Mucosa of descending colon (tissue), 3 donors: ENCODE data around the gene CNOT6. TPM values are rescaled to one million over a fixed set of nuclear protein-coding genes. Genes with fewer than 3 reads are reported as not detected.

Experiments
- ATAC-seq: fragments of 200-7000 bp; cut with Tn5 transposase; one replicate; pipeline ENCODE4 v1.9.1; 2020; ENCODE audit warnings: mild to moderate bottlenecking, moderate library complexity
- DNase-seq, 3 donors: peaks; one replicate each; pipeline ENCODE4 v3.0.0-alpha.2; 2020
- H3K36me3 ChIP-seq: fragments of 200-600 bp; one replicate; pipeline ENCODE4 v1.8.0; 2021; ENCODE audit warnings: low read depth, mild to moderate bottlenecking
- H3K4me1 ChIP-seq: fragments of 200-600 bp; one replicate; pipeline ENCODE4 v1.8.0; 2021; ENCODE audit warnings: low read depth, mild to moderate bottlenecking
- H3K4me3 ChIP-seq: fragments of 200-600 bp; one replicate; pipeline ENCODE4 v1.8.0; 2021; ENCODE audit warnings: mild to moderate bottlenecking
- H3K9me3 ChIP-seq: fragments of 200-600 bp; one replicate; pipeline ENCODE4 v1.8.0; 2021; ENCODE audit warnings: mild to moderate bottlenecking
- intact Hi-C, 2 donors: fragments of 100-400 bp; cut with DNase I in 1 of 2; cut with micrococcal nuclease in 1 of 2; formaldehyde crosslinking; loops; one replicate each; pipeline versions ENCODE4 v1.11.0 to v1.11.1; 2022; cut with DNase I, micrococcal nuclease
- total RNA-seq, 3 donors: library from RNA; stranded (reverse); fragmentation: NEBNext Ultra II Directional in 2 of 3; extraction: Animal tissue kit (Norgen Biotek cat#: 25700) in 2 of 3; gene quantifications; one replicate each; pipeline versions ENCODE4 v1.2.1 to v1.2.4, GENCODE V29; 2021 to 2023
- TF ChIP-seq, protein P1 (sequence below): fragments of 200-600 bp; IDR thresholded peaks from one replicate; pipeline ENCODE4 v1.8.0; 2022; ENCODE audit warnings: antibody characterized with exemption, mild to moderate bottlenecking
- donor health status: DM: no; HTN: no; CAD: no; lungs with moderate emphysema.
- donor health status: DM: no; HTN: no; CAD: no.
- donor health status: DM: no; HTN: yes; CAD: no.

Gene CNOT6
- total RNA-seq, 3 donors from 2014 or later, result 20.9 to 33.7 (median 25.2) TPM

GRCh38 chr5:180605554-180606214 is 111.5 kb downstream of the CNOT6 start:
- TF ChIP-seq, protein P1, sequence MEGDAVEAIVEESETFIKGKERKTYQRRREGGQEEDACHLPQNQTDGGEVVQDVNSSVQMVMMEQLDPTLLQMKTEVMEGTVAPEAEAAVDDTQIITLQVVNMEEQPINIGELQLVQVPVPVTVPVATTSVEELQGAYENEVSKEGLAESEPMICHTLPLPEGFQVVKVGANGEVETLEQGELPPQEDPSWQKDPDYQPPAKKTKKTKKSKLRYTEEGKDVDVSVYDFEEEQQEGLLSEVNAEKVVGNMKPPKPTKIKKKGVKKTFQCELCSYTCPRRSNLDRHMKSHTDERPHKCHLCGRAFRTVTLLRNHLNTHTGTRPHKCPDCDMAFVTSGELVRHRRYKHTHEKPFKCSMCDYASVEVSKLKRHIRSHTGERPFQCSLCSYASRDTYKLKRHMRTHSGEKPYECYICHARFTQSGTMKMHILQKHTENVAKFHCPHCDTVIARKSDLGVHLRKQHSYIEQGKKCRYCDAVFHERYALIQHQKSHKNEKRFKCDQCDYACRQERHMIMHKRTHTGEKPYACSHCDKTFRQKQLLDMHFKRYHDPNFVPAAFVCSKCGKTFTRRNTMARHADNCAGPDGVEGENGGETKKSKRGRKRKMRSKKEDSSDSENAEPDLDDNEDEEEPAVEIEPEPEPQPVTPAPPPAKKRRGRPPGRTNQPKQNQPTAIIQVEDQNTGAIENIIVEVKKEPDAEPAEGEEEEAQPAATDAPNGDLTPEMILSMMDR, result peak; percentile 58
- Histone ChIP-seq H3K4me1 (no peaks in the 10 kb centered on the region), H3K36me3 (no peaks in the 10 kb centered on the region), H3K4me3 (no peak overlapping the region), H3K9me3 (no peaks in the 10 kb centered on the region)
- DNase-seq (peak; percentile 2 to 68 (median 45)), ATAC-seq (peak; percentile 69)
- intact Hi-C loops, result no loop called here

- TF ChIP-seq, protein P1, result no peak
- intact Hi-C loops, result no loop called here
- H3K36me3 ChIP-seq, result no peaks in the 10 kb centered on the region
- no peak overlapping the region for H3K4me3 ChIP-seq
- H3K9me3 ChIP-seq, result no peaks in the 10 kb centered on the region
- no peaks in the 10 kb centered on the region for H3K4me1 ChIP-seq
- DNase-seq, result peak in 1 of 3 donors; percentile 40
- ATAC-seq, result no peak
These were observed 112.1 kb downstream of the CNOT6 start for GRCh38 chr5:180606215-180606785.

- intact Hi-C loops, result no loop called here
- H3K4me1 ChIP-seq, result no peaks in the 10 kb centered on the region
- peak in 1 of 3 donors; percentile 10 for DNase-seq
- ATAC-seq, result no peak
- no peak overlapping the region for H3K4me3 ChIP-seq
- H3K36me3 ChIP-seq, result no peaks in the 10 kb centered on the region
- no peaks in the 10 kb centered on the region for H3K9me3 ChIP-seq
- TF ChIP-seq, protein P1, result no peak
These were observed 113.8 kb downstream of the CNOT6 start for GRCh38 chr5:180607861-180608571.

DNA sequence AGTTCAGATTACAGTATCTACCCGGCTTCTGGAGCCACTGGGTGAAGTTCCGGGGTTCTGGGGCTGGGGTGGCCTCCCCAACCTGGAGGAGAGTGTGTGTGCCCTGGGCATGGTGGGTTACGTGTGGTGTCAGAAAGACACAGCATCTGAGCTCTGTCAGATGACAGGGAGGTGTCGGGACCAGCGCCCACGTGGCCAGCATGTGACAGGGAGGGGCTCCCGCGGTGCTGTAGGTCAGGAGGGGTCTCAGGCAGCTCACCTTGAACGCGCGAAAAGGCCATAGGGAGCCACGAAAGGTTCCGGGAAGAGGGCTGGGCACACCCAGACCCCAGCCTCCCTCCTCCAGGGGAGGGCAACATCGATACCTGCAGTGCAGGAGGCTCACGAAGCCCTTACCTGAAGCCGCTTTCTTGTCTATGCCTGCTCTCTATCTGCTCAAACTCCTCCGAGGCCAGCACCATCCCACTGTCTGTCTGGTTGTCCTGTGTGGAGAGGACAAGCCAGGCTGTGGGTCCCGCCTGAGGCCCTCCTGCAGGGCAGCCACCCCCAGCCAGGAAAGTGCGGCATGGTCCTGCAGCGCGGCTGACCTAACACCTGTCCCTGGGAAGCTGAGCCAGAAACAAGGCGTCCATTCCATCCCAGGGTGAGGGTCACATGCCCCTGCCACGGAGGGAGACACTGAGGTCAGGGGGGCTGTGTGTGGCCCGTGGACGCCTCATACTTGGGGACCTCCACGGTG is 114.6 kb downstream of the CNOT6 start:
- H3K4me1 ChIP-seq, result no peaks in the 10 kb centered on the region
- no peak for DNase-seq
- TF ChIP-seq, protein P1, result no peak
- intact Hi-C loops, result no loop called here
- ATAC-seq, result no peak
- no peaks in the 10 kb centered on the region for H3K9me3 ChIP-seq
- no peaks in the 10 kb centered on the region for H3K36me3 ChIP-seq
- H3K4me3 ChIP-seq, result no peak overlapping the region

GRCh38 chr5:180609386-180609785 is 115.2 kb downstream of the CNOT6 start:
- TF ChIP-seq, protein P1, result no peak
- intact Hi-C loops, result no loop called here
- H3K4me3 ChIP-seq, result no peak overlapping the region
- DNase-seq (no peak), ATAC-seq (no peak)
- H3K4me1 ChIP-seq, result no peaks in the 10 kb centered on the region
- no peaks in the 10 kb centered on the region for H3K9me3 ChIP-seq
- no peaks in the 10 kb centered on the region for H3K36me3 ChIP-seq
